K562 (cell line): ENCODE measurements around the gene WFDC1. TPM values are rescaled to one million over a fixed set of nuclear protein-coding genes. Genes with fewer than 3 reads are reported as not detected.

Source experiments
- ASH1L ChIP-seq: fragments of 450-650 bp; IDR thresholded peaks from 2 replicates; pipeline ENCODE4 v1.6.1; 2018; ENCODE audit warnings: borderline replicate concordance, mild to moderate bottlenecking, low read depth; ENCODE audit not compliant: partially characterized antibody
- ETV1 ChIP-seq: fragments of 450-650 bp; conservative IDR thresholded peaks from 2 replicates; pipeline ENCODE4 v1.6.1; 2016; ENCODE audit warnings: missing genetic modification characterization, control low read depth, low read depth, missing compliant biosample characterization
- PBX2 ChIP-seq, 2 experiments: IDR thresholded peaks in 1 of 2; conservative IDR thresholded peaks in 1 of 2; 2 replicates each; pipeline ENCODE4 v1.6.1; 2016; ENCODE audit warnings: low read depth in 2 of 2, mild to moderate bottlenecking in 1 of 2, missing compliant biosample characterization in 1 of 2, missing genetic modification characterization in 1 of 2, moderate library complexity in 1 of 2
- RBM25 ChIP-seq: fragments of 200-400 bp; formaldehyde crosslinking; IDR thresholded peaks from 2 replicates; pipeline ENCODE4 v1.6.1; 2018; ENCODE audit warnings: low read length, low read depth, moderate library complexity; ENCODE audit not compliant: severe bottlenecking
- SFPQ ChIP-seq: fragments of 200-400 bp; formaldehyde crosslinking; IDR thresholded peaks from 2 replicates; pipeline ENCODE4 v1.6.1; 2017; ENCODE audit warnings: mild to moderate bottlenecking, low read depth, low read length, moderate library complexity
- polyA plus RNA-seq, 8 experiments: library from polyadenylated mRNA; depleted of rRNA in 4 of 8; stranded (reverse) in 5 of 8; unstranded in 3 of 8; fragments of >200 nt; fragmentation: Nextera tagmentation in 2 of 8; fragmentation: Illumina TruSeq in 1 of 8; extraction: Ambion mirVana in 2 of 8; extraction: Trizol in 1 of 8; gene quantifications; 2 replicates each; pipeline versions ENCODE4 v1.2.1 to v1.2.3, GENCODE V29; 2011 to 2014; ENCODE audit warnings: inconsistent platforms in 1 of 8, missing spikeins in 1 of 8
- total RNA-seq, 7 experiments: library from RNA; depleted of rRNA in 6 of 7; stranded (reverse); fragments of >200 nt in 6 of 7; fragmentation: Illumina TruSeq in 2 of 7; extraction: Trizol in 2 of 7; gene quantifications; 2 replicates each; pipeline versions ENCODE4 v1.2.1 to v1.2.3, GENCODE V29; 2011 to 2021; ENCODE audit warnings: low replicate concordance in 1 of 7
- TF ChIP-seq, protein P1 (sequence below): sonication (generic); formaldehyde crosslinking; IDR thresholded peaks from 2 replicates; pipeline ENCODE4 v1.8.1; 2022; ENCODE audit warnings: missing genetic modification reagents

WFDC1 gene
- total and polyA plus RNA-seq, 9 of the 15 experiments (the other 6 are each of a cell fraction or from before 2014, with no cell fraction given), result not detected

- TF ChIP-seq, protein P1, sequence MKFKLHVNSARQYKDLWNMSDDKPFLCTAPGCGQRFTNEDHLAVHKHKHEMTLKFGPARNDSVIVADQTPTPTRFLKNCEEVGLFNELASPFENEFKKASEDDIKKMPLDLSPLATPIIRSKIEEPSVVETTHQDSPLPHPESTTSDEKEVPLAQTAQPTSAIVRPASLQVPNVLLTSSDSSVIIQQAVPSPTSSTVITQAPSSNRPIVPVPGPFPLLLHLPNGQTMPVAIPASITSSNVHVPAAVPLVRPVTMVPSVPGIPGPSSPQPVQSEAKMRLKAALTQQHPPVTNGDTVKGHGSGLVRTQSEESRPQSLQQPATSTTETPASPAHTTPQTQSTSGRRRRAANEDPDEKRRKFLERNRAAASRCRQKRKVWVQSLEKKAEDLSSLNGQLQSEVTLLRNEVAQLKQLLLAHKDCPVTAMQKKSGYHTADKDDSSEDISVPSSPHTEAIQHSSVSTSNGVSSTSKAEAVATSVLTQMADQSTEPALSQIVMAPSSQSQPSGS (CRISPR knock-in tag), result no peak
- TF ChIP-seq RBM25 (peak; percentile 94), ASH1L (peak; percentile 85), ETV1 (tag) (no peak), PBX2 (CRISPR knock-in tag; IDR thresholded peaks at IDR 0.05; ENCODE audit: low read depth) (peak; percentile 73), PBX2 (tag; conservative IDR thresholded peaks at IDR 0.05; ENCODE audit: low read depth) (peak; percentile 95), SFPQ (no peak)
Observed at GRCh38 chr16:84281074-84281473, 13.6 kb upstream of the WFDC1 start (continued).
